GM12891 (cell line): ENCODE data around the gene PCBP2.

Experiments used
- POLR2A ChIP-seq: IDR thresholded peaks from 2 replicates; pipeline ENCODE4 v1.6.1; 2011; ENCODE audit warnings: low read depth, low read length, control low read depth
- POLR2AphosphoS5 ChIP-seq: IDR thresholded peaks from 2 replicates; pipeline ENCODE4 v1.6.1; 2011; ENCODE audit warnings: low read depth, low read length, control low read depth
- SPI1 ChIP-seq: IDR thresholded peaks from 2 replicates; pipeline ENCODE4 v1.6.1; 2011; ENCODE audit warnings: low read depth, low read length, control low read depth
- TAF1 ChIP-seq: IDR thresholded peaks from 2 replicates; pipeline ENCODE4 v1.6.1; 2011; ENCODE audit warnings: low read depth, low read length, control low read depth

GRCh38 chr12:53530061-53530460 is 78.2 kb downstream of the PCBP2 start:
- TF ChIP-seq TAF1 = no peak
- no peak for TF ChIP-seq POLR2AphosphoS5
- no peak for TF ChIP-seq POLR2A
- TF ChIP-seq SPI1 = no peak
